Renal cortex interstitium (tissue), 11 donors: Measurements from ENCODE around the gene DOCK11. TPM values are rescaled to one million over a fixed set of nuclear protein-coding genes. Genes with fewer than 3 reads are reported as not detected.
A peak's percentile ranks its signal among the peaks of the same experiment; 100 is the strongest.
"Not testable (repeated sequence)": the region's sequence is repeated elsewhere in the genome, so short reads cannot be mapped to it uniquely, and the experiment has no call there.

Source experiments
- DNase-seq, 11 donors: peaks; one replicate each; pipeline ENCODE4 v3.0.0-alpha.2; 2013; ENCODE audit warnings: low read depth in 9 of 11, low spot score in 4 of 11; ENCODE audit errors: extremely low read depth in 1 of 11
- polyA plus RNA-seq, 3 donors: library from polyadenylated mRNA; unstranded; fragments of 120-200 nt; gene quantifications; one replicate each; pipeline ENCODE4 v1.2.1, GENCODE V29; 2013; ENCODE audit not compliant: insufficient read length in 3 of 3

DOCK11 gene
- polyA plus RNA-seq, 3 donors: 23.1 to 25.8 (median 23.2) TPM

DNA sequence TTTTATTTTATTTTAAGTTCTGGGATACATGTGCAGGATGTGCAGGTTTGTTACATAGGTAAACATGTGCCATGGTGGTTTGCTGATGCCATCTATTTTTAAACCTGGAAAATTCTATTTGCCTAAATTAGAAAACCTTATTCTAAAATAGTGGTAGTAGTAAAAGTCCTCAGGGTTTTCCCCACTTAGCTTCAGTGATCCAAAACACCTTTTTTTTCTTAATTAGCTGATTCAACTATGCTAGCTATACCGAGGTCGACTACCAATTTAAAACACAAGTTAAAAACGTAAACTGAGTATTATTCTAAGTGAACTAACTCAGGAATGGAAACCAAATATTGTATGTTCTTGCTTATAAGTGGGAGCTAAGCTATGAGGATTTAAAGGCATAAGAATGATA lies 161.8 kb downstream of the DOCK11 start:
- DNase-seq: no peak

DNA sequence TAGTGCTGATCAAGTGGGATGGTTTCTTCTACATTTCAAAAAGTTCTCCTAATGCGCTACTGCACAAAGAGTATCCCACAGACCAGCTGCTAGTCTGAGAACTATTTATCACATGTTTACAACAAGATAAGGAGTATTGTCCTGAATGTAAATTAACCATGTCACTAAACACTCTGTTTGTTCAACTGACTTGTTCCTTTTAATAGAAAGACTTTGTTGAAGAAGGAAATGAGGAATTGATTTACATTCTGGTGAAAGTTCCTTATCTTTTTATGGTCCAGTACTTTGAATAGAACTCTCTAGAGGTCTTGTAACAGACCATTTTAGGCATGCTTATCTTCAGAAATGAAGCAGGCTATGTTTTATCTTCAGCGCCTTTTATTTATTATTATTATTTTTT lies 164.5 kb downstream of the DOCK11 start:
- DNase-seq: peak in 5 of 11 donors; percentile 8 to 29 (median 18)

DNA sequence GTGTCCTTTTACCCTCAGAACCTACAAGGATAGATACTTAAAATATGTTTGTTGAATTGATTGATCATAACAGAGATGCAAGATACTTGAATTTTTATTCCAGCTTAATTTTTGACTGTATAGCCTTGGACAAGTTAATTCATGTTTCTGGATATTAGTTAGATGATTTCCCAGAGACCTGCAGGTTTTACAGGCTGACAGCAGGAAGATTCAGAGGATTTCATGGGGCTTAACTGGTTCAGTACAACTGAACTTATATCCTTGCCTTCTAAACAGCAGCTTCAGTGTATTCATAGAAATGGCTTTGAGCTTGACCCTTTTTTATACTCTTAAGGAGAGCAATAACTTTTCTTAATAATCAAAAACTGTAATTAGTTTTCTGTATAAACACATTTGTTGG lies 169.6 kb downstream of the DOCK11 start:
- no peak for DNase-seq

DNA sequence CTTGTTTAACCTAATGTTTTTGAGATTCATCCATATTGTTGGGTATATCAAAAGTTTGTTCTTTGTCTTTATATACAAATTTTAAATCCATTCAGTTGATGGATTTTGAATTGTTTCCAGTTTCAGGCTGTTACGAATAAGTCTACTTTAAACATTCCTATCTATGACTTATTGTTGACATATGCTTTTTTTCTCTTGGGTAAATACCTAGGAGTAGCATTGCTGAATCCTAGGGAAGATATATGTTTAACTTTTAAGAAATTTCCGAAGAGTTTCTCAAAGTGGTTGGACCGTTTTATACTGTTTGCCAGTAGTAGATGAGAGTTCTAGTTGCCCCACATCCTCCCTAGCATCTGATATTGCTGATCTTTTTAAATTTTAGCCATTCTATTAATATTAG lies 170.9 kb downstream of the DOCK11 start:
- no peak for DNase-seq

DNA sequence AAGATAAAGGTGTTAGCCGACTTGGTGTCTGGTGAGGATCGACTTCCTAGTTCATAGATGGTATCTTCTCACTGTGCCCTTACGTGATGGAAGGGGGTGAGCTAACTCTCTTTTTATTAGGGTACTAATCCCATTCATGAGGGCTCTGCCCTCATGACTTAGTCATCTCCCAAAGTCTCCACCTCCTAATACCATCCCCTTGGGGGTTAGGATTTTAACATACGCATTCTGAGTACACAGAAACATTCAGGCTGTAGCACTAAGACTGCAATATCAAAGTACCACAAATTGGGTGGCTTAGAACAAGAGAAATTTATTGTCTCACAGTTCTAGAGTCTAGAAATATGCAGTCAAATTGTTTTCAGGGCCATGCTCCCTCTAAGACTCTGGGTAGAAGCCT lies 173.8 kb downstream of the DOCK11 start:
- DNase-seq: no peak

DNA sequence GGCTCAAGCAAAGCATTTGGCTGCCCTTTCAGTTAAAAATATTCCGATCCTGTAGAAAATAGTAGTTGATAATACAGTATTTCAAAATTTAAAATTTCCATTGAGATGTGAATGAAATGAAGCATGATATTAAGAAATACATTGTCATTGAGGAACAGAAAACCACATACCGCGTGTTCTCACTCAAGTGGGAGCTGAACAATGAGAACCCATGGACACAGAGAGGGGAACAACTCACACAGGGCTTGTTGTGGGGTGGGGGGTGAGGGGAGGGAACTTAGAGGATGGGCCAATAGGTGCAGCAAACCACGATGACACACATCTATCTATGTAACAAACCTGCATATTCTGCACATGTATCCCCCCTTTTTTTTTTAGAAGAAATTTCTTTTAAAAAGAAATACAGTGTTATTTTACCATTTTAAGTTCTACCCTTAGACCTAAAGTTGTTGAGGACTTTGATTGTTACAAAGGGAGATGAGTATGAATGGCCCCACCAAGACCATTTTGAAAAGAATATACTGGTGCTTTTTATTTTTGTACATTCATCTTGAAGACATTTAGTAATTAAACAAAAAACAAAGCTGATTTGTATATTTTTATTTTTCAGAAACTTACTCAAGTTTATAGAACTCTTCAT lies 179.8 kb downstream of the DOCK11 start:
- no peak for DNase-seq

DNA sequence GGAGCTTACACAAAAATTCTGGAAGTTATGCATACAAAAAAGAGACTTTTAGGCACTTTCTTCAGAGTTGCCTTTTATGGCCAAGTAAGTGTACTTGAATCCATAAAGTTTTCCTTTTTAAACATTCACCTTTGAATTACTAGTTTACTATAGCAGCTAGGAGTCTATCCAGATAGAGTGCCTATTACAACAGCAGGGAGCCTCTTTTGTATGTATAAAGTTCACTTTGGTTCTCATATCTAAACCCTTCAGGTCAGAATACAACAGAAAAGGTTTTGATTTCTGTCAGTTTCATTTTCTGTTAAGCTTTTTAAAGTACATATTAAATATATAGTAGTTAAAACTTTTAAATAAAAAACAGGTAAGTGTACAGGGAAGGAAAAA lies 180.3 kb downstream of the DOCK11 start:
- no peak for DNase-seq

DNA sequence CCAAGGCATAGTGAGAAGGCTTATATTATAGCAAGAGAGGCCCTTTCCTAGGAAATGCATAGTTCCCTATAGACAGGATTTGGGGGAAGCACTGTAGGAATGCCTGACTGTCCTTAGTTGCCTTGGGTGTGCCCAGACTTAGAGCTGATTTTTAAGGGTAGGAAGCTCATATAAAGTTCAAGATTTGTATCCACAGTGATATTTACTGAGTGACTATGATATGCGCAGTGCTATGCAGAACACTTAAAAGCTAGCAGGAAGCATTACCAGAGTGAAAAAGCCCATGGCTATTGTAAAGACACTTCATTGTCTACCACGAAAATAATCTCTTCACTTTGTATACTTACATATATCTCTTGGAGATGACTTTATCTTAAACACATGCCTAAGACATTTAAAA lies 181.7 kb downstream of the DOCK11 start:
- no peak for DNase-seq

DNA sequence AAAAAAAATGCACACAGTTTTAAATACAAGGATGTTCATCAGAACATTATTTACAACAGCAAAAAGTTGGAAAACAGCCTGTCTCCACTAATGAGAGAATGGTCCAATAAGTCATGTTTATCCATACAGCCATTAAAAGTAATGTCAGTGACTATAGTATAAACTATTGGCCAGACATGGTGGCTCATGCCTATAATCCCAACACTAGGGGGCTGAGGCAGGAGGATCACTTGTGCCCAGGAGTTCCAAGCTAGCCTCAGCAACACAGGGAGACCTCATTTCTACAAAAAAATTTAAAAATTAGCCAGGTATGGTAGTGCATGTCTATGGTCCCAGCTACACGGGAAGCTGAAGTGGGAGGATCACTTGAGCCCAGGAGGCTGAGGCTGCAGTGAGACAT lies 183.7 kb downstream of the DOCK11 start:
- DNase-seq: no peak

DNA sequence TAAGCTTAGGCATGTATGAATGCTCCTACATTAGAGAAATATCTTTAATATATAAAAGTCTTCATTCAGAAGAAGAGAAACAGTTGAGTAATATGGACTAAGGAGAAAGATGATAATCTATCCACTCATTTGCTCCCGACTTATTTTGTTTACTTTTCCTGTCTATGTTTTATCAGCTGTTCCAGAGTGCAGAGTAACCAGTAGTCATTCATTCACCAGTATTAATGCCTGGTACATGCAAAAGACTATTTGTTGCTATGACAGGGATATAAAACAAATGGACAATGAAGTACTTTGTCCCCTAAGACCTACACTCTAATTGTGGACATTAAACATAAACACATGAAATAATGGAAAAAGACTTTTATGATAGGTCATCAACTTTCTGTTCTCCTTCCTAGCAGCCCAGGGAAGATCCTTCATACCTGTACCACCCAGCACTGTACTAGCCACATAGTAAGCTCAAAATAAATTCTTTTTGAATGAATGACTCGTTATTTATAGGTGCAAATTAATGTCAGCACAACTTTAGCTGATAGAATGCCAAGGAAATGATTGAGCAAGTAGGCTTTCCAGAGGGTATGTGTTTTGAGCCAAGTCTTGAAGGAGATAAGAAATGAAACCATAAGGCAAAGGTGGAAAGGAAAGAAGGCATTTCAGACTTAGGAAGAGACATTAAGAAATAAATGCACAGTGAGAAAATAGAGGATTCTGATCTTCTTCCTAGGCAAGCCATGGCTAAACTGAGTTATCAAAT lies 186.8 kb downstream of the DOCK11 start:
- DNase-seq: no peak

DNA sequence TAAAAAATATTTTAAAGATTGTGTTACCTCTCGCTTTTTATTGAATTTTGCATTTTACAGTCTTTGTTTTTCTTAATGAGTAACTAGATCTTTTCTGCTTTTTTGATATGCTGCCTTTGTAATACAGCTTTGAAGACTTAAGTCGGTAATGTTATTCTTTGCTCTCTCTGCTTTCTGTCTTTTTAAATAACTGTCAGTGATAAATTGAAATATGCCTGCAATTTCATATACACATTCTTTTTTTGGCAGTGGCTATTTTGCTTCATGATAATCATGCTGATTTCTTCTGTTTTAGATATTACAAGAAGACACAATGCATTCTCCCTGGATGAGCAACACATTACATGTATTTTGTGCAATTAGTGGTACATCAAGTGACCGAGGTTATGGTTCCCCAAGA lies 189.8 kb downstream of the DOCK11 start:
- no peak for DNase-seq

DNA sequence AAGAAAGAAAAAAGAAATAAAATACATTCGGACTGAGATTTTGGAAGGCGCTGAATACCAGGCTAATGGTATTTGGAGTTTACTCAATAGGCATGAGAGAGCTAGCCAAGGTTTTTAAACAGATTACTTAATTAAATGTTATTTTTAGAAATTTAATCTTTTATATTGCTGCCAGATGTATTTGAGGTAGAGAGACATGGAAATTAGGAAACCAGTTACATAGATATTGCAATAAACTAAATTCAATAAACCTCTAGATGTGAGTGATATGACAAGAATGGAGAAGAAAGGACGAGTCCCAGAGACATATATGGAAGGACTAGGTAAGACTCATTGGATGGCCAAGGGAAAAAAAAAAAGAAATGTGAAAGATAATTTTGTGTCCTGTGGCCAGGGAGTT lies 193.3 kb downstream of the DOCK11 start:
- DNase-seq: no peak

DNA sequence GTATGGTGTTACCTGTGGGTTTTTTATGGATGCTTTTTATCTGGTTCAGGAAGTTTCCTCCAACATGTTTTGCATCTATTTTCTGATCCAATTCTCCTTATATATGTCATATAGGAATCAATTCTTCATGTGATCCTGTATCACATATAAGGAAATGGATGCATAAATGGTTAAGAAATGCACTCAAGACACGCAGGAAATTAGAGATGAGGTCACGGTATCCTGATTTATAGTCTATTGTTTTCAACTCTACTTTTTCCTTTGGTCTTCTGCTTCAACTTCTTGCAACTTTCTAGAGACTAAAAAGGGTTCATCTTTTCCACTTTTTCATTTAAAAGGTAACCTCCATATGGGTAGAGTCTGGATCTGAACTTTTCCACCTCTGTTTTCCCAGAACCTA lies 198.2 kb downstream of the DOCK11 start:
- no peak for DNase-seq

DNA sequence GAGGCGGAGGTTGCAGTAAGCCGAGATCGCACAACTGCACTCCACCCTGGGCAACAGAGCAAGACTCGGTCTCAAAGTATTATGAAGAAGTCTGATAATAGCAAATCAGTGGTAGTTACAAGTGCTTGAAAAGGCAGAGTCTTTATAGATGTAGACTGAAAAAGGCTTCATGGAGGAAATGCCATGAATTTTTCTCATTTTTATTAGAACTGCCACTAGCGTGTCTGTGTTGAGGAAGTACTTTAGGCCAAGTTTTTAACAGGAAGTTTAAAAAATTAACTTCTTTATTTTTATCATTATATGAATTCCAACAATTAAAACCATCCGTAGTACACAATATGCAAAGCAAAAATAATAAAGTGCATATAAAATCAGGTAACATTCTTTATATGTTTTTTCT lies 199.0 kb downstream of the DOCK11 start:
- no peak for DNase-seq

DNA sequence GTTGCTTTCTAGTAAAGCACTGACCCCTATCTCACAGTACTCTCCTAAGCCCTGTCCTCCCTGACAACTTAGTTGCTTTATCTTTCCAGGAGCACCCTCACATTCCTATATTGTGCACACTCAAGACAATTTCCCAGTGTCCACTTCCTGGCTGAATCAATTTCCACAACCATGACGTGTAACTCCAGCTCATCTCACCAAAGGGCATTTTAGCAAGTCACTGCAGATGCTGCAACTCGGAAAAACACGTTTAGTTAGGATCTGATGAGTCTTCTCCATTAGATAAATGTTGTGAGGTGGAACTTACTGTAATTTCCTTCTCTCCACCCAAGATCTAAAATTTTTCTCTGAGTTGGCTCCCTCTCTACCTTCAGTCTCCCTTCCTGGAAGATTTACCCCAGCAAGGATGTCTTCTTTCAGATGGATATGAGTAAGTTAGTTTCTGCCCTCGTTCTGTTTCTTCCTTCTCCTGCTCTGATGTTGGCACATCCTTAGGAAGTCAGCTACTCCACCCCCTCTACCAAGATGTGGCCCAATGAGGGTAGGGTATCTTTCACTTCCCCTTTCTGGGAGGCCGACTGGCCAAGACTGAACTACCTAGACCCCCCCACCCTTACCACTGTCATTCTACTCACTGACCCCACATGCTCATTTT lies 203.0 kb downstream of the DOCK11 start:
- DNase-seq: no peak

DNA sequence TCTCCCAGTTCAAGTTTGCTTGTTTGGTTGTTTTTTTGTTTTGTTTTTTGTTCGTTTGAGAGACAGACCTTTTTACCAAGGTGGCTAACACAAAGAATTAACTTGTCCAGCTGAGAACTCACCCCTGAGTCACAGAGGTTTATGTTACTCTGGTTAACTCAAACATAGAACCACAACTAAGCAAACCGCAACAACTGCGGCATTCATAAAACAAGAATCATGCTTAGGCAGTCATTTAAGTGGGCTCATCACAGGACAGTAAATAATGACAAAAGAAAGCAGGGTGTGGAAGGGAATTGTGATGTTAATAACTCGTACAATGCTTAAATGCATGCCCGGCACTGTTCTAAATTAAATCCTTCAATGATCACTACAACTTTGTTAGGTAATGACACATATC lies 207.1 kb downstream of the DOCK11 start:
- DNase-seq: no peak

DNA sequence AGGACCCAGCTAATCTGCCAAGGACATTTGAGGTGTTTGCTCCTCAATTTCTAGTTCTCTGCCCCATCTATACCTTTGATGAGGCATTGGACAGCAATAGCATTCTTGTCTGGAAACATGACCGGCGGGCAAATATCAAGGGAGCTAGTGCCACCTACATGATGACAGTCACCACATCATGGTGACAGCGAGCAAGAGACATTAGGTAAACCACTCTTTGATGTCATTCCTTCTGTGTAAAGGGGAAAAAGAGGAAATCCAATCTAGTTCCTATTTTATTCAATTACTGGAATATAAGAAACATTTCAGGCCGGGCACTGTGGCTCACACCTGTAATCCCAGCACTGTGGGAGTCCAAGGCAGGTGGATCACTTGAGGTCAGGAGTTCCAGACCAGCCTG lies 211.1 kb downstream of the DOCK11 start:
- DNase-seq: no peak

DNA sequence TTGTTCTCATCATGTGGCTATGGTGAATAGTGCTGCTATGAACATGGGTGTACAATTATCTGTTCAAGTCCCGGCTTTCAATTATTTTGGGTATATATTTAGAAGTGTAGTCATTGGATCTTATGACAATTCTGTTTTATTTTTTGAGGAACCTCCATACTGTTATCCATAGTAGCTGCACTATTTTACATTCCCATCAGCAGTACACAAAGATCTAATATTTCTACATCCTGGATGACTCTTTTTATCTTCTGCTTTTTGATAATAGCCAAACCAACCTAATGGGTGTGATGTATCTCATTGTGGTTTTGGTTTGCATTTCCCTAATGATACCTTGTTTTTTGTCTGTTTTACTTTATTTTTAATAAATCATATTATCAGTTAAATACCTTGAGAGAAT lies 218.9 kb downstream of the DOCK11 start:
- no peak for DNase-seq

DNA sequence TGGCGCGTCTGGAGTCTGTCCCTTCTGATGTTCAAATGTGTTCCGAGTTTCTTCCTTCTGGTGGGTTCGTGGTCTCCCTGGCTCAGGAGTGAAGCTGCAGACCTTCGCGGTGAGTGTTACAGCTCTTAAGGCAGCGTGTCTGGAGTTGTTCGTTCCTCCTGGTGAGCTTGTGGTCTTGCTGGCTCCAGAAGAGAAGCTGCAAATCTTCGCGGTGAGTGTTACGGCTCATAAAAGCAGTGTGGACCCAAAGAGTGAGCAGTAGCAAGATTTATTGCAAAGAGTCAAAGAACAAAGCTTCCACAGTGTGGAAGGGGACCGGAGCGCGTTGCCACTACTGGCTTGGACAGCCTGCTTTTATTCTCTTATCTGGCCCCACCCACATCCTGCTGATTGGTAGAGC lies 220.3 kb downstream of the DOCK11 start:
- not testable (repeated sequence) for DNase-seq

DNA sequence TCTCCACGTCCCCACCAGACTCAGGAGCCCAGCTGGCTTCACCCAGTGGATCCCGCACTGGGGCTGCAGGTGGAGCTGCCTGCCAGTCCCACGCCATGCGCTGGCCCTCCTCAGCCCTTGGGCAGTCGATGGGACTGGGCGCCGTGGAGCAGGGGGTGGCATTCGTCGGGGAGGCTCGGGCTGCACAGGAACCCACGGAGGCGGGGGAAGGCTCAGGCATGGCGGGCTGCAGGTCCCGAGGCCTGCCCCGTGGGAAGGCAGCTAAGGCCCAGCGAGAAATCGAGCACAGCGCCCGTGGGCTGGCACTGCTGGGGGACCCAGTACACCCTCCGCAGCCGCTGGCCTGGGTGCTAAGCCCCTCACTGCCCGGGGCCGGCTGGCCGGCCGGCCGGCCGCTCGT lies 221.2 kb downstream of the DOCK11 start:
- DNase-seq: not testable (repeated sequence)
